Stomach (tissue), 9 donors: ENCODE measurements around the gene UBE2N. TPM values are rescaled to one million over a fixed set of nuclear protein-coding genes. Genes with fewer than 3 reads are reported as not detected.

ENCODE experiments used
- DNase-seq, 2 donors: peaks; one replicate each; pipeline versions ENCODE4 v3.0.0 to v3.0.0-alpha.2; 2013 to 2019
- H3K27ac ChIP-seq, 5 donors: fragments of 200-600 bp in 4 of 5; sonication (generic) in 4 of 5; one replicate each; pipeline ENCODE4 v1.5.1; 2013 to 2019; ENCODE audit warnings: mild to moderate bottlenecking in 1 of 5, moderate library complexity in 1 of 5
- H3K27me3 ChIP-seq, 3 donors: fragments of 200-600 bp; sonication (generic); one replicate each; pipeline ENCODE4 v1.5.1; 2017 to 2019; ENCODE audit warnings: mixed run types in 1 of 3
- H3K36me3 ChIP-seq, 4 donors: fragments of 200-600 bp; sonication (generic); 1 replicate in 3 of 4; 2 replicates in 1 of 4; pipeline ENCODE4 v1.5.1; 2016 to 2019
- H3K4me1 ChIP-seq, 4 donors: fragments of 200-600 bp; sonication (generic); one replicate each; pipeline ENCODE4 v1.5.1; 2016 to 2019
- H3K4me3 ChIP-seq, 4 donors: fragments of 200-600 bp; sonication (generic) in 3 of 4; one replicate each; pipeline ENCODE4 v1.5.1; 2016 to 2019; ENCODE audit warnings: mild to moderate bottlenecking in 1 of 4
- H3K9me3 ChIP-seq, 4 donors: fragments of 200-600 bp; sonication (generic); one replicate each; pipeline ENCODE4 v1.5.1; 2016 to 2019
- CTCF ChIP-seq, 7 experiments: fragments of 450-650 bp in 4 of 7; fragments of 200-600 bp in 3 of 7; sonication (generic) in 3 of 7; IDR thresholded peaks; one replicate each; pipeline ENCODE4 v1.5.1; 2016 to 2019; ENCODE audit warnings: antibody characterized with exemption in 7 of 7, control low read depth in 2 of 7, mild to moderate bottlenecking in 1 of 7
- EP300 ChIP-seq: sonication (generic); formaldehyde crosslinking; IDR thresholded peaks from one replicate; pipeline ENCODE4 v1.6.1; 2017; ENCODE audit warnings: antibody characterized with exemption
- POLR2A ChIP-seq, 4 donors: fragments of 450-650 bp; IDR thresholded peaks; one replicate each; pipeline ENCODE4 v1.6.1; 2016; ENCODE audit warnings: antibody characterized with exemption in 4 of 4, control low read depth in 2 of 4, mild to moderate bottlenecking in 1 of 4, moderate library complexity in 1 of 4
- POLR2AphosphoS5 ChIP-seq, 3 donors: sonication (generic); formaldehyde crosslinking; IDR thresholded peaks; one replicate each; pipeline ENCODE4 v1.6.1; 2016; ENCODE audit warnings: antibody characterized with exemption in 3 of 3
- WGBS, 5 donors: extraction: QIAGEN DNeasy Blood & Tissue Kit in 3 of 5; methylation state at CpG; one replicate each; pipeline versions ENCODE4 v1.1.5 to v1.1.7; 2013 to 2018; 5-methylcytosine and 5-hydroxymethylcytosine counted together
- intact Hi-C: fragments of 100-400 bp; cut with DNase I; formaldehyde crosslinking; loops from one replicate; pipeline ENCODE4 v1.15.1; 2023; ENCODE audit warnings: low total_unique reads
- polyA plus RNA-seq, 3 donors: library from polyadenylated mRNA; stranded (reverse); fragments of 200-250 nt; gene quantifications; one replicate each; pipeline ENCODE4 v1.2.3, GENCODE V29; 2013
- total RNA-seq, 5 donors: library from RNA; depleted of rRNA; stranded (reverse); fragments of >200 nt; gene quantifications; one replicate each; pipeline versions ENCODE4 v1.1.0 to v1.2.3, GENCODE V29; 2014 to 2016
- donor health status: healthy with polysubstance abuse.
- donor health status: Bipolar disorder and iron deficiency.
- donor health status: healthy.

UBE2N gene
- total and polyA plus RNA-seq, 8 donors = 6.1 to 65.7 (median 33.9) TPM

GRCh38 chr12:93451423-93452158, 9.8 kb upstream of the UBE2N start:
- WGBS, 5 donors = 60 to 74% (median 63%) methylated on average over 3 of the region's 3 CpGs
- intact Hi-C loops = no loop called here
- Histone ChIP-seq H3K36me3 (no peaks in the 10 kb centered on the region), H3K9me3 (no peaks in the 10 kb centered on the region), H3K4me1 (no peaks in the 10 kb centered on the region), H3K27me3 (no peaks in the 10 kb centered on the region), H3K4me3 (no peak overlapping the region), H3K27ac (no peak overlapping the region)
- TF ChIP-seq POLR2AphosphoS5 (IDR thresholded peaks at IDR 0.05) (no peak), CTCF (IDR thresholded peaks at IDR 0.05) (no peak), EP300 (no peak), POLR2A (IDR thresholded peaks at IDR 0.05) (no peak)
- DNase-seq = no peak

GRCh38 chr12:93449277-93449676, 7.5 kb upstream of the UBE2N start:
- intact Hi-C loops = no loop called here
- Histone ChIP-seq H3K4me3 (no peak overlapping the region), H3K9me3 (no peaks in the 10 kb centered on the region), H3K27me3 (no peaks in the 10 kb centered on the region), H3K36me3 (no peaks in the 10 kb centered on the region), H3K4me1 (no peaks in the 10 kb centered on the region), H3K27ac (peak overlapping the region in 1 of 5 donors; percentile 30)
- TF ChIP-seq EP300 (no peak), POLR2A (IDR thresholded peaks at IDR 0.05) (no peak), CTCF (IDR thresholded peaks at IDR 0.05) (no peak), POLR2AphosphoS5 (IDR thresholded peaks at IDR 0.05) (no peak)
- 35 to 72% (median 57%) methylated on average over 1 of the region's 1 CpG for WGBS, 5 donors
- no peak for DNase-seq

GRCh38 chr12:93448796-93449195, 7.0 kb upstream of the UBE2N start:
- H3K27me3 ChIP-seq = no peaks in the 10 kb centered on the region
- H3K36me3 ChIP-seq = no peaks in the 10 kb centered on the region
- H3K4me1 ChIP-seq = no peaks in the 10 kb centered on the region
- TF ChIP-seq POLR2AphosphoS5 (IDR thresholded peaks at IDR 0.05) = no peak
- no peak for TF ChIP-seq EP300
- TF ChIP-seq POLR2A (IDR thresholded peaks at IDR 0.05) = no peak
- no peak for TF ChIP-seq CTCF (IDR thresholded peaks at IDR 0.05)
- WGBS, 5 donors = 23 to 50% (median 37%) methylated on average over 5 of the region's 5 CpGs
- H3K4me3 ChIP-seq = no peak overlapping the region
- intact Hi-C loops = no loop called here
- peak overlapping the region in 3 of 5 donors; percentile 22 to 30 (median 23) for H3K27ac ChIP-seq
- no peaks in the 10 kb centered on the region for H3K9me3 ChIP-seq
- peak; percentile 72 to 81 for DNase-seq

- TF ChIP-seq POLR2A (IDR thresholded peaks at IDR 0.05) (no peak), EP300 (no peak), CTCF (IDR thresholded peaks at IDR 0.05) (no peak), POLR2AphosphoS5 (IDR thresholded peaks at IDR 0.05) (no peak)
- Histone ChIP-seq H3K27ac (no peak overlapping the region), H3K4me3 (no peak overlapping the region), H3K27me3 (no peaks in the 10 kb centered on the region), H3K4me1 (peaks cover 0 to 5% (median 2%) of the 10 kb centered on the region in 4 donors), H3K36me3 (no peaks in the 10 kb centered on the region), H3K9me3 (no peaks in the 10 kb centered on the region)
- DNase-seq = peak in 1 of 2 donors; percentile 30
- intact Hi-C loops = no loop called here
- WGBS, 5 donors = 59 to 67% (median 63%) methylated on average over 4 of the region's 4 CpGs
Measured at GRCh38 chr12:93447555-93448290, 6.0 kb upstream of the UBE2N start.
